Ascending aorta (tissue), 2 donors: ENCODE results near the gene THADA. TPM values are rescaled to one million over a fixed set of nuclear protein-coding genes. Genes with fewer than 3 reads are reported as not detected.
"Not testable (repeated sequence)": the region's sequence is repeated elsewhere in the genome, so short reads cannot be mapped to it uniquely, and the experiment has no call there.

ENCODE experiments used
- DNase-seq, 2 donors: peaks; one replicate each; pipeline ENCODE4 v3.0.0-alpha.2; 2019; ENCODE audit warnings: low spot score in 2 of 2
- H3K27ac ChIP-seq, 2 donors: fragments of 200-600 bp; sonication (generic); one replicate each; pipeline ENCODE4 v1.5.1; 2016 to 2017; ENCODE audit warnings: mild to moderate bottlenecking in 1 of 2
- H3K27me3 ChIP-seq: fragments of 200-600 bp; sonication (generic); one replicate; pipeline ENCODE4 v1.5.1; 2017
- H3K36me3 ChIP-seq, 2 donors: fragments of 200-600 bp; sonication (generic); one replicate each; pipeline ENCODE4 v1.5.1; 2016
- H3K4me1 ChIP-seq, 2 donors: fragments of 200-600 bp; sonication (generic); one replicate each; pipeline ENCODE4 v1.5.1; 2016 to 2017; ENCODE audit warnings: mild to moderate bottlenecking in 1 of 2
- H3K4me3 ChIP-seq, 2 donors: fragments of 200-600 bp; sonication (generic); one replicate each; pipeline ENCODE4 v1.5.1; 2016 to 2017; ENCODE audit warnings: mild to moderate bottlenecking in 1 of 2
- H3K9me3 ChIP-seq, 2 donors: fragments of 200-600 bp; sonication (generic); one replicate each; pipeline ENCODE4 v1.5.1; 2016
- CTCF ChIP-seq, 3 experiments: fragments of 200-600 bp in 2 of 3; fragments of 450-650 bp in 1 of 3; sonication (generic) in 2 of 3; IDR thresholded peaks; one replicate each; pipeline ENCODE4 v1.5.1; 2016 to 2019; ENCODE audit warnings: antibody characterized with exemption in 3 of 3, mild to moderate bottlenecking in 1 of 3, moderate library complexity in 1 of 3
- intact Hi-C: fragments of 100-400 bp; cut with DNase I; formaldehyde crosslinking; loops from one replicate; pipeline ENCODE4 v1.15.1; 2023
- total RNA-seq: library from RNA; depleted of rRNA; stranded (reverse); fragments of >200 nt; gene quantifications from one replicate; pipeline ENCODE4 v1.1.0, GENCODE V29; 2016

Gene THADA
- total RNA-seq, 1 donor from 2014 or later, result 27.4 TPM

- Histone ChIP-seq H3K27me3 (no peaks in the 10 kb centered on the region), H3K9me3 (no peaks in the 10 kb centered on the region), H3K4me1 (peaks cover 4 to 39% of the 10 kb centered on the region in 2 donors), H3K4me3 (no peak overlapping the region), H3K27ac (peak overlapping the region; percentile 76 to 79), H3K36me3 (no peaks in the 10 kb centered on the region)
- no peak for TF ChIP-seq CTCF (IDR thresholded peaks at IDR 0.05)
- no peak for DNase-seq
- intact Hi-C loops, result loop anchor here (2.0 to 5.0 kb wide), 2 partner anchors 45 to 88 kb away; no protein-coding TSS in a partner anchor
These were observed 206.0 kb downstream of the THADA start for GRCh38 chr2:43389581-43390466.

DNA sequence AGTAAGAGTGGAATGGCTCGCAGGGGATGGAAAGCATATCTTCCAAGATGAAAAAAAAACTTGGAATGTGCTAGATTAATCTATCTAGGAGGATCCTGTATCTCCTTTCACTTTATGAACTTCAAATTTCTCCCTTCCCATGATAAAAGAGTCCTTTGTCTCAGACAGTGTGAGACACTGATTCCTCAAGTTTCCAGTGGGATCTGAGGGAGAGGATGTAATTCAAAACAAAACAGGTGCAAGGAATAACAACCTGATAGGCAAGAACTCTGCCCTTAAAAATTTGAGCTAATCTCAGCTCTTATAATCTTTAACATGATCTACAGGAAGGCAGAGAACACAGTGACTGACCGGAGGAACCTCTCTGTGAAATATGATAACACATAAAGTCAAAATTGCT, 207.5 kb downstream of the THADA start:
- H3K4me1 ChIP-seq, result peaks cover 4 to 36% of the 10 kb centered on the region in 2 donors
- no peak for DNase-seq
- no peak for TF ChIP-seq CTCF (IDR thresholded peaks at IDR 0.05)
- no peaks in the 10 kb centered on the region for H3K9me3 ChIP-seq
- no peak overlapping the region for H3K27ac ChIP-seq
- intact Hi-C loops, result no loop called here
- no peak overlapping the region for H3K4me3 ChIP-seq
- H3K36me3 ChIP-seq, result no peaks in the 10 kb centered on the region
- H3K27me3 ChIP-seq, result no peaks in the 10 kb centered on the region

DNA sequence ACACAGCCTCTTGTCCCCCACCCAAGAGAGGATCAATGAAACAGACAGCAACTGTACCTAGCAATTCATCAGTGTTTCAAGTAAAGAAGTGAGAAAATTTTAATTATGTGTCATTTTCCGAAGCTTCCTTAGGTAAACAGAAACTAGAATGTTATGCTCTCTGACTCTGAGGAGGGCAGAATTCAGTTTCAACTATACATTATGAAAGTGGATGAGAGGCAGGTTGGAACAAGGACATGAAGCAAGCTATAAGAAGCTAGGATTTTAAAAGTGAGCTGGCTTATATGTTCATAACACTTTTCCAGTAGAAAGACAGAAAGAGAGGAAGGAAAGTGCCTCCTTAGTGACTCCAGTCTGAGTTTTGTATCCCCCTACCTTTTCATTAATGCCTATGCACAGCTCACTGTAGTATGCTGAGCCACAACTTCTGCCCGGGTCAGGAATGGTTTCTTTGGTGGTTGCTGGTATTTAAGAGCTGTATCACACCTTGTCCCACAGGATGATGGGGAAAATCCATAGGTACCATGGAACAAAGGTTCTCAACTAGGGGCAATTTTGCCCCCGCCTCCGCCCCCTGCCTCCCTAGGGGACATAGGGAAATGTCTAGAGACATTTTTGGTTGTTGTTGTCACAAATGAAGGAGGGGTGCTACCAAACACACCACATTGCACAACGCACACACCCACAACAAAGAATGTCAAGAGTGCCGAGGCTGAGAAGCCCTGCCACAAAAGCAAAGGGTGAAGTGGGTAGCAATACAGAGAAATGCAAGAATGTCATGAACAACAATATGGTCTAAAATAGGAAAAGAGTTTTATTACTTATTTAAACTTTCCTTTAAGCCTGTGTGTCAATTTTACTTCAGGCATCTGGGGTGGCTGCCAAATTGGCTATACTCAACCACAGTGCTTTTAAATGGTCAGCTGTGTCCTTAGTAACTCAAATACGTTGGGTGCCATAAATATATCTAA, 208.5 kb downstream of the THADA start:
- Histone ChIP-seq H3K27ac (peak overlapping the region; percentile 20 to 52), H3K9me3 (no peaks in the 10 kb centered on the region), H3K4me3 (no peak overlapping the region), H3K4me1 (peaks cover 0 to 29% of the 10 kb centered on the region in 2 donors), H3K27me3 (no peaks in the 10 kb centered on the region), H3K36me3 (no peaks in the 10 kb centered on the region)
- intact Hi-C loops, result no loop called here
- TF ChIP-seq CTCF (IDR thresholded peaks at IDR 0.05), result no peak
- DNase-seq, result no peak

GRCh38 chr2:43386679-43387078, 209.2 kb downstream of the THADA start:
- intact Hi-C loops, H3K4me3 ChIP-seq, DNase-seq, H3K36me3 ChIP-seq, H3K27ac ChIP-seq, H3K9me3 ChIP-seq, H3K27me3 ChIP-seq: not testable (repeated sequence)
- peaks cover 0 to 29% of the 10 kb centered on the region in 2 donors for H3K4me1 ChIP-seq

- no peak for TF ChIP-seq CTCF (IDR thresholded peaks at IDR 0.05)
- no peaks in the 10 kb centered on the region for H3K27me3 ChIP-seq
- intact Hi-C loops, result no loop called here
- H3K4me1 ChIP-seq, result peaks cover 0 to 15% of the 10 kb centered on the region in 2 donors
- no peak overlapping the region for H3K27ac ChIP-seq
- H3K4me3 ChIP-seq, result no peak overlapping the region
- DNase-seq, result no peak
- H3K36me3 ChIP-seq, result no peaks in the 10 kb centered on the region
- H3K9me3 ChIP-seq, result no peaks in the 10 kb centered on the region
These were observed 211.7 kb downstream of the THADA start for GRCh38 chr2:43384143-43384542.
